Activated CD8-positive, alpha-beta memory T cell treated with anti-CD3 and anti-CD28 coated beads for 4 hours (primary cell): ENCODE measurements around the gene TSTD1.

Experiments
- DNase-seq, 2 donors: peaks; one replicate each; pipeline ENCODE4 v3.0.0-alpha.2; 2020; ENCODE audit warnings: low read depth in 2 of 2

Gene TSTD1, protein sequence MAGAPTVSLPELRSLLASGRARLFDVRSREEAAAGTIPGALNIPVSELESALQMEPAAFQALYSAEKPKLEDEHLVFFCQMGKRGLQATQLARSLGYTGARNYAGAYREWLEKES

DNA sequence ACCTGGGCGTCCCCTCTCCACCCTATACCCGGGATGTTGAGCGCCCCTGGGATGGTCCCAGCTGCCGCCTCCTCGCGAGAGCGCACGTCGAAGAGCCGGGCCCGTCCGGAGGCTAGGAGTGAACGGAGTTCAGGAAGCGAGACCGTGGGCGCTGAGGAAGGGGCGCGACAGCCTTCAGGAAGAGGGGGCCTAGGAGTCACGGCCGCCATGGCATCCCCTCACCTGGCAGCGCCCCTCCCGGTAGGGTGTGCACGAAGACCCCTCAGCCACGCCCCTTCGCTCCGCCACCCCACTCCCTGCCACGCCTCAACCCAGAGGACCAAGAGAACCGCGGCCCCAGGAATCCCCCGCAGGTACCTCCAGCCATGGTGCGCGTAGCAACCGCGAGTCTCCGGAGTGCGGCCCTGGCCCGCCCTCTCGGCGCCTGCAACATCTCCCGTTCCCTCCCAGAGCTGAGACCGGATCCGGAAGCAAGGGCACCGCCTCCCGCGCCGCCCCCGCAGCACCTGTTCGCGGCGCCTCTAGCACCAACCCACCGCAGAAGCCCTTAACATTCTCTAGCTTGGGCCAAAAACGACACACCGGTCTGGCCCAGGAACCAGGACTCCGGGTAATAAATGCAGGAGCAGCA, at the start of gene TSTD1:
TSS of gene TSTD1 (minus strand) at position 442 of the 631 bp plus-strand sequence. CDS start at position 367, 75 bp downstream.
- peak; percentile 73 to 75 for DNase-seq

DNA sequence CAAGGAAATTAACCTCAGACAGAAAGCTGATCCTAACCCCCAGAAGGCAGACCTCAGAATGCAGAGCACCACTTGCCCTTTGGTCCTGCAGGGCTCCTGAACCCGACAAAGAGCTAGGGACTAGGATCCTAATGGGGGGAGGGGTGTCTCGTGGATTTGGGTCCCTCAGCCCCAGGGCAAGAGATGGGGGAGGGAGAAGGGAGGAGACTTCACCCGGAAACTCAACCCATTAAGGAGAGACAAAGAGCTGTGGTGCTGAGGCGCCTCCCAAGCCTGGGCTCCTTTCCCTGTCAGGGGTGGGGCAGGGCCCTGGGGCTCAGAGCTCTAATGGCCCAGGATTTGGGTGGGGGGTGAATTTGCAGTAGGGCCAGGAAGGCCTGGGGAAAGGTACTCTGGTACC, 47.7 kb upstream of the TSTD1 start:
- DNase-seq, result no peak

DNA sequence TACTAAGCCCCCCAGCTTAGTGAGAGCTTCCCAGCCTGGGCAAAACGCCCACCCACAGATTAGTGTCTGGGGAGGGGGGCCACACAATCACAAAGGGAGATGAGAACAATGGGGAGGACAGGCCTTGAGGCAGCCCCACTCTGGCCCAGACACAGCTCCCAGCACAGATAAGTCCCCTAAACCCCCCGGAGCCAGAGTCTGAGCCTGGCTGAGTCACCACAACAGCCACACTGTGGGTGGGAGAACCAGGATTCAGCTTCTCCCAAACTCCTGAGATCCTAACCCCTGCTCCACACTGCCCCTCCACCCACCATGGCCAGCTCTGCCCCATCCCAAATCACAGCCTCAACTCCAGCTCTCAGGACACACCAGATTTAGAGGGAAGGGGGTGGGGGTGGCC, 46.4 kb upstream of the TSTD1 start:
- DNase-seq, result no peak

DNA sequence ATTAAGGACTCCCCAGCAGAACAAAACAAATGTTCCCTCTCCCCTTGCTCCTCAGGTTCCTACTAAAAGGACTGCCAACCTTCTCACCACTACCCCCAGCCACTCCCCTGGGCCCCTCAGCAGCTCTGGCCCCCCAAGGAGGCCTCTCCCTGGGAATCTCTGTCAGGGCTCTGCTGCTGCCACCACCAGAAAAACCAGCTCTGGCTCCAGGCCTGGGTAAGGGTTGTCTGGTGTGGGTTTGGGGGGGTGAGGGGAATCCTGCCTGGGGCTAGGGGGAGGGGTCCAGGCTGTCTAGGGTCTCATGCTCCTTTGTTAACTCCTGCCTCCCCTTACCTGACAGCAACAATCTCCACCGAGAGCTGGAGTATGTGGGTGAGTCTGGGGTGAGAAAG, 45.8 kb upstream of the TSTD1 start:
- DNase-seq, result no peak

DNA sequence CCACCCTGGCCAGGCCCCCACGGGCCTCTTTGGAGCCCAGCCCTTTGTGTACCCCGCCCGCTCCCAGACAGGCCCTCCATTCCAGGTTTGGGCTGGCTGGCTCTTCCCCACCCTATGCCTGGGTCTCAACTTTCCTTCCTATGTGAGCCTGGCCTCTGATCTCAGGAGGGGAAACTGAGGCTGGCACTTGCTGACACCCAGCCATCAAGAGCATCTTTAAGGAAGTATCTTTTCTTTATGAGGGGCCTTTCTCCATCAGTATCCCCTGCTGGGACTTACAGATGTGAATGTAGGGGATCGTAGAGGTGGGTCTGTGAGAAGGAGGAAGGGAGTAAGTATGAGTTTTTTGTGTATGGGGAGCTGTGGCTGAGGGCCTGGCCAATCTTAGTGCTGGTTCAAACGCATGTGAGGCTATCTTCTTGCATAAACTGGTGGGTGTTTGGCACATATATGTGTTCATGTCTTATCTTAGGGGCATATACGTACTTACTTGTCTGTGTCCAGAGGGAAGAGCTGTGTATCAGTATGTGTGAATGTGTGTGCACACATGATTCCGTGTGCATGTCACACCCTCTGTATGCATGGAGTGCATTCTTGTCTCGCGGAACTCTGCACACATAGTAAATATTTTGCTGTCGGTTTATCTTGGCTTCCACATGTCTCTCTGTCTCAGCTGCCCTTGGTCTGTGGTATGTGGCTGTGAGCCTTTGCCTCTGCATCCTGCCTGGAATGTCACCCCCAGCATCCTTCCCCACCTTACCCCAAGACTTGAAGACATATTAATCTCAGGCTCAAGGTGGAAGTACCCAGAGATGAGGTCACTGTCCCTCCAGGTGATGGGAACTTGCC, 45.2 kb upstream of the TSTD1 start:
- DNase-seq, result no peak

DNA sequence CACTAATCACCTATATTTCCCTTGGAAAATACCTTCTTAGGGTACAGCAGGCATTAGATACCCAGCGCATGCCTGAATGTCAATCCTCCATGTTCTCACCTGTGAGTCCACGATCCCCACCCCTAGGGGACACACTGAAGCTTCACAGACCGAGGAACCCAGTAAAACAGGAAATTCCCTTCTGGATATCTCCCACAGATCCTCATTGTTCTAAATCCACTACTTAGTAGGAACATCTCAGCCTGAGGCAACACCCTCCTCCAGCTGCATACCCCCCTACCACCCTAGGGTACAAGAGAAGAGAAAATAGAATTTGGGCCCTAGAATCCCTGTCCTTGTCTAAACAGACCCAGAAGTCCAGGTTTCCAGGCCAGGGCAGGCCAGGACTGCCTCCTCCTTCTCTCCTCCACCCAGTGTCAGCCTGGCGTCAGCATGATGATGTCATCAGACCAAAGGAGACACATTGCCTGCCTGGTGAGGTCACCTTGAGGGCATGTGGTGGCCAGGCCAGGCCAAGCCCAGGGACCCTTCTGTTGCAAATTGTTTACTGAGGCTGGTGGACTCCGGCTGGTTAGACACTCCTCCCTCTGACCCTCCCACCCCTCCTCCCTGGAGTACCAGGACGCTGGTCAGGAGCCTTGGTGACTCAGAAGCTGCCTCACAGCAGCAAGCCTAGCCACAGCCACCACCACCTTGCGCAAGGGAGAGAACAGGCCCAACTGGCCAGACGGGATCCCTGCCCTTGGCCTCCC, 44.4 kb upstream of the TSTD1 start:
- DNase-seq, result no peak

DNA sequence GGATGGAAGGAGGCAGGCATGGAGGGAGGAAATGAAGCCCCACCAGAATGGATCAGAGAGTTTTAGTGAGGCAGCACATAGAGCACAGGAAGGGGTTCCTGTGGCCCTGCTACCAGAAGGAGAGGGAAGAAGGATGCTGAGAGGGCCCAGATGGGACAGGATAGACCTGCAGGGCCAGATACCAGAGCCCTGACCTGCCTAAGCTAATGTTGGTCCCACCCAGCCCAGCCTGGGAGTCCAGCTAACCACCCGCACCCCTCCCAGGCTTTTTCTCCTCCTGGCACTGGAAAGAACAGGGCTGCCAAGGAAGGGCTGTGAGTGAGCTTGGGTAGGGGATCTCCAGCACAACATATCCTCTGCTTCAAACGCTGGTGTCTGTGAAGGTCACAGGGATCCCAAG, 43.7 kb upstream of the TSTD1 start:
- no peak for DNase-seq

DNA sequence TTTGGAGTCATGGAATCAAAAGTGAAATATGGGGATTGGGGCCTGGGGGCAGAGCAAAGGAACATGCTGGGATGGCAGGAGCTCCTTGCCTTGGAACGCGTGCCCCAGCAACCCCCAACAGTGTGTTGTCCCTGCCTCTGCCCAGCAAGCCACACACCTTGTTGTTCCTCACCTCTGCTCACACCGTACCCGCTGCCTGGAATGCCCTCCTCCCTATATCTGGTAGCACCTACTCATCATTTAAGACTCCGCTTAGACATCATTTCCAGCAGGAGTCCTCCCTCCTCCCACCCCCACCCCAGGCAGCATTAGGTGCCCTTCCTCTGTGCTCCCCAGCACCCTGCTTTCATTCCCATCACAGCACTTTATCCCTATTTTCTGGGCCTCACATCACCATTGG, 42.8 kb upstream of the TSTD1 start:
- DNase-seq, result no peak

DNA sequence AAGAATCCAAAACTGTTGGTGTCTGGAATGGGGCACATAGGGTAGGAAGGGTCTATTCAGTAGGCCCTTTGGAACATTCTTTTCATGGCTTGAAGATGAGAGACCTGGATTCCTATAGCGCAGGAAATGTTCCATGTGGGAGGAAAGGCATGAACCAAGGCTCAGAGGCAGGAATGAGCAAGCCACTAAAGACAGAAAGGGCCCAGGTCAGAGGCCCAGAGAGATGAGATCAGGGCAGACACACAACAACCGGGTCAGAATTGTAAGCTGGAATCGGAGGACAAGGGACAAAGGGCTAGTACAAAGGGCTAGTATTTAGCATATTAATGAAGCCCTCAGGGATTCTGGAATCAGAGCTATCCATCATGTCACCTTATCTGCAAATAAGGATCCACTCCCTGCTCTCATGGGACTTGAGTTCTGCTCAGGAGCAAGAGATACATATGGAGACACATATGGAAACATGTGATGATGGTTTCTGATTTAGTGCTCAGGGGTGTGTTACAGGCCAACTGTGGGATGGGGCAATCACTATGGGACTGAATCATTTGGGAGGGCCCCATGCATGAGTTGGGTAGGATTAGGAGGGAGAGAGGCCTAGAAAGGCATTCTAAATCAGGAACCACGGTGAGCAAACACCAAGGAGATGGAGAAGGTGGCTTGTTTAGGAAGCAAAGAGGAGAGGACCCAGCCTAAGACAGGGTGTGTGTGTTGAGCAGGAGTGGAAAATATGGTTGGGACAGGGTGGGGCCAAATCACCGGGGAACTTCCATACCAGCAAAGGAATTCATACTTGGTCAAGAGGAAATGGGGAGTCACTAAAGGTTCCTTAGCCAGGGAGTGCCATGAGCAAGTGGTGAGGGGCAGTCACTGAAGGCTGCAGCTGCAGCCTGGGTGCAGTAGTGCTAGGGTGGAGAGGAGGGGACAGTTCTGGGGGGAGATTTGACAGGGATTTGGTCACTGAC, 42.0 kb upstream of the TSTD1 start:
- no peak for DNase-seq

DNA sequence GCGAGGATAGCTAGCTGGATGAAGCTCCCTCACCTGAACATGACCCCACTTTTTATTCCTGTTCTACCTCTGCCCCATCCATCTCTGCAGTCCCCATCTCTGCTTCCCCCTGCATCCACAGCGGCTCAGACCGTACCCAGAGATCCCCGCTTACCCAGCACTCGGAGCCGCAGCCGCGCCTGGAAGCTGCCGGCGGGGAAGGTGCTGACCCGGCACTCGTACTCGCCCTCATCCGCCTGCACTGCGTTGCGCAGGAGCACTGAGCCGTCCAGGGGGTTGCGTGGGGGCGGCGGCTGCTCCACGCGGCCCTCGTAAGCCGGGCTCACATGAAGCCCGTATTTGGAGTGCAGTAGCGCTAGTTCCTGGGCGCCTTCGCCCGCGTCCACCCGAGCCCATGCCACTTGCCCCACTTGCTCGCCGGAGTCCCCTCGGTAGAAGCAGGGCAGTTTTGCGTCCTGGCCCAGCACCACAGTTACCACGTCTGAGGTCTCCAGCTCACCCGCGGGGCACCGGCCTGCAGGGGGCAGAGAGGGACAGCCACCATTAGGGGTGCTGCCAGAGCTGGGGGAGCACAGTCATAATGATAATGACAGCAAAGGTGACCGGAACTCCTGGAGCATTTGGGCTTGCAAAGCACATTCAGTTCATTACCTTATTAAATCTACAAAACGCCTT, 40.8 kb upstream of the TSTD1 start:
- no peak for DNase-seq

DNA sequence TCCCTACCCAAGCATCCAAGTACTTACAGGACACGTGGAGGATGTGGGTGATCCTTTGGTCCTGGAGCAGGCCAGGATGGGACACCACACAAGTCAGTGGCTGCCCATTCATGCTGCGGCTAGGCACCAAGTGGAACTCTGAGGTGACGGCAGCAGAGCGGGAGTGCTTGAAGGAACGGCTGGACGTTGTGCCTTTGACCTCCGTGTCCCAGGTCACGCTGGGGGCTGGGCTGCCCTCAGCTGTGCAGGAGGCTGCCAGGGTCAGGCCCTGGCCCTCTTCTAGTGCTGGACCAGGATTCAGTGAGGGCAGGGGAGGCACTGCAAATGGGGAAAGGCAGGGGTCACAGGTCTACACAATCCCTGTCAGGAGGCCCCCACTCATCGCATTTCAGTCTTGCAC, 38.7 kb upstream of the TSTD1 start:
- DNase-seq, result no peak

DNA sequence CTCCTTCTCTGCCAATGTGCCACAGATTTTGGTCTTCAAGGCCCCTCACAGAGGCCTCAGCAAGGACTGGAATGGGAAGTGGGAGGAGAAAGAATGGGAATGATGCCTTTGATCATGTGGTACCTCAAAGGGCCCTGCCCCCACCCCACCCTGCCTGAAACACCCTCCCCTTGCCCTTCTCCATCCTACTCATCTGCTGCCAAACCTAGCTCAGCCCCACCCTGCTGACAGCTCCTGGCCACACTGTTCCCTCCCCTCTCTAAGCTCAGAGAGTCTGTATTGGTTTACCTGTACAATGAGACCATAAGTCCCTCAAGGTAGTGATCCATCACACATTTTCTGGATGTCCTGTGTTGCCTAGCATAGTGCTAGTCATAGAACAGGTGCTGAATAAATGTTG, 37.6 kb upstream of the TSTD1 start:
- DNase-seq, result no peak

DNA sequence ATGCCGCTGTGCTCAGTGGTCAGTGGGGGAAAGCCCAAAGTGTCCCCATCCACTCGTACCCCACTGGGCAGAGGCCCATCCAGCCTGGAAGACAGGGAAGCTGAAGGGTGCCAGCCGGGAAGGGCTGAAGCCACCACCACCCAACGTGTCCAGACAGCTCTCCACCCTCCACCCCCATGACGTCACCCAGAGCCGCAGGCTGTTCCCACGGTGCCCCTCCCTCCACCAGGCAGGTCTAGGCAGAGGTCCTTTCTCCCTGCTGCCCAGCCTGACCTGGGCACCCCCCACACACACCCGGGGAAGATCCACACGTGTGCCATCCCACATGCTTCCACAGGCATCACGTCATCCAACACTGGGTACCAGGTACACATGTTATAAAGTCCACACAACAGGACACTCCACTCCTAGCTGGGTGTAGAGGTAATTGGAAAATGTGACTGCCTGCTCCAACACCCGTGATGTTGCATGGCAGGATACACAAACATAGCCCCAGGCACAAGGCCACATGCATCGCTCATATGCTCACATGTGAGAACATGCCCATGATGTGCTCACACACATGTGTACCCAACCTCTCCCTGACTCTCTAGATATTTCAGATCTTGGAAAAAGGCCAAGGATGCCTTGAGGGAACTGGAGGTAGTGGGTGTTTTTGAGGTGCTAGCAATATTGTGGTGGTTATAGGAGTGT, 36.1 kb upstream of the TSTD1 start:
- DNase-seq, result no peak

DNA sequence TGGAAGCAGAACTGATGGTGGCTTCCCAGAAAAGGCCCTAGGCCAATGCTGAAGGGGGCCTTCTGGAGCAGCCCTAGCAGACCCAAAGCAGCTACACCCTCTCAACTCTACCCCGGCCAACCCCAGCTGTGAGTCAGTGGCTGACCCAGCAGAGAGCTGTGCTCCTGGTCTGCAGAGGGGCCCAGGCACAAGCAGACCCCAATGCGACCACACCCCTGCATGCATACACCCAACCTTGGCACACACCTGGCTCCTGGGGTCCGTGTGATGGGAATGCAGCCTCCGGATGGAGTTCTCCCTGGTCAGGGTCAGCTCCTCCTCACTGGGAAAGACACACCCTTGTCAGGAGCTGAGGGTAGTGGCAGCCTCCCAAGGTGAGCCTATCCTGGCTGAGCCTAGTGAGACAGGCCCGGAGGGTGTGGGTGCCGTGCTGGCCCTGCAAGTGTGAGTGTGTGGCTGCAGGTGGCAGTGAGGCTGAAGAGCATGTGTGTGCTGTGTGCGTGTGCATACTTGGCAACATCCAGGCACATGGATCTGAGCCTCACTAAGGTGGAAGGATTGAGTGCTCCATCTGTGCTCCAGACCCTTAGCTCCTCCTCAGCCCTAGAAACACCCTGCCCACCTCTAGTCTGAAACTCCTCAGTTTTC, 34.8 kb upstream of the TSTD1 start:
- DNase-seq, result no peak

DNA sequence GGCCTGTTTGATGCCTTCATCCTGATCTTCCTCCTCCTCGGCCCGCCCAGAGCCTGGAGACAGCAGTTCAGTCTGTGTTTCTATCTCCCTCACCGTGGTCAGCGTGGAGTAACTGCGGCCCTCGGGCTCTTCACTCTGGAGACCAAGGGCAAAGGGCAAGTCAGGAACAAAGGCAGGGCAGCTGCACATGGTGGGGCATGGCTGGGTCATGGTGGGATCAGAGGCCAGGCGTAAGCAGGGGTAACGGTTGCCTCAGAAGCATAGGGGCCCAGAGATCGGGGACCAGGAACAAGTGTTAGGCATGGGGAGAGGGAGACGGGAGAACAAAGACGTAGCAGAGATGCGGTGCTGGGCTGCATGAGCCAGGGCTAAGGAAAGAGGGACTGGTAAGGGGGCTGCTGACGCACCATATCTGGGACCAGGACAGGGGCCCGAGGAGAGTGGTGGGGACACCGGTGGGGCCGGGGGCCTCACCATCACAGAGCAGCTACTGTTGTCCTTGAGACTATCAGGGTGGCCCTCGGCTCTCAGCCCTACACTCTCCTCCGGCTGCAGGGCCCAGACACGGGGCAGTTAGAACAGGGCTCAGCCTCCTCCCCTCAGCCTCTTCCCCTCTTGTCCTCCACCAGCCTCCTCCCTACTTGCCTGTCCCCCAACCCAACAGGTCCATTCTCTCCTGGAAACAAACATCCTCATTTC, 34.1 kb upstream of the TSTD1 start:
- no peak for DNase-seq

DNA sequence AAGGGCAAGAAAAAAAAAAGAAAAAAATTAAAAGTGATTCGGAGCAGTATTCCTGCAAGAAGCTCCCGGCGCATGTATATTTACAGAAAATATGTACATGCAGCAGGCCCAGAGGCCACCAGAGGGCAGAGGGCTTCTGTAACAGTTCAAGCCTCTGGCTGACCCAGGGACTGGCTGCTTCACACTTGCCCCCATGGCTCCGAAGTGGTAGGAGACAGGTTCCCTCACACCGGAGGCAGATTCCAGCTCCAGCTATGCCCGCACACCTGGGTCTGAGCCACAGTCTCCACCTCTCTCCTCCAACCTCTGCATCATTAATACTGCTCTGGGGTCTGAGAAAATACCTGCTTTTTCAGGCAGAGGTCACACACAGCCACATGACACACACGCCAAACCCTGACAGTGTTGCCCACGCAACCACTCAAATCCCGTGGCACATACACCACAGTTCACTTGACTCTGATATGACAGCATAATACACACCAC, 33.2 kb upstream of the TSTD1 start:
- peak in 1 of 2 donors; percentile 23 for DNase-seq

DNA sequence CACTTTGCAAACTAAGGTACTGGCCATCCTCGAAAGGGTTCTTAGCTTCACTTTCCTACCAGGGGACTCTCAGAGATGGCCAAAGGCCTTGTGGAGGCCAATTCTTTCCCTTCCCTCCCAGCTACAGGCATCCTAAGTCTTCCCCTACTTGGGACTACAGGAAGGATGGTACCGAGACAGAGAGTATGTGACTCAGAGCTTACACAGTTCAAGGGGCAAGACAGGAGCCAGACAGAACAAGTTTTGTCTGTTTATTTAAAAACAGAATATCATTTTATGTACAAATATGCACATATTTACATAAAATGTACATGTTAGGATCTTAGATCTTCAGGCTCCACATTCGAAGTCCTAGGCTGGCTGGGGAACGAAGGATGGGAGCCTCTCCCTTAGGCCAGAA, 32.0 kb upstream of the TSTD1 start:
- no peak for DNase-seq

DNA sequence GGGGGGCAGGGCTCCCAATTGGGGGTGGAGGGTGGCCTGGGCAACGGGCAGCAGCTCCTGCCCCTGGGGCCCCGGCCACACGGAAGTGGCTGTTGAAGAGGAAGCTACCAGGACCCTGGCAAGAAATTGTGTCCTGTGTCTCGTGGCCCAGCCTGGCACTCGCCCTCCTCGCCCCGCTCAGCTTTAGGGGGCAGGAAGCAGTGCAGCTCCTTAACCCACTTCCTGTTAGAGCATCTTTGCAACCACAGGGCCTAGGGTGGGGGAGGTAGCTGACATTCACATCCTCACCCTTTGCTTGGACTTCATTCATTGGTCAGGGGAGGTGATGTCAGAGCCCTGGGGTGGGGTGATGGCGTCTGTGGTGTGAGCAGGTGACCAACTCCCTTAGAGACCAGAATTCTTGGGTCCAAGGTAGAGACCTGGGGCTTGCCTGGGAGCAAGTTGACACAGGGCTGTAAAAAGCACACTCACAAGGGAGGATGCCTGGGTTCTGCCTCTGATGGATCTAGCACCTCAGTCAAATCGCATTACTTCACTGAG, 31.0 kb upstream of the TSTD1 start, which contains the start of gene ARHGAP30:
TSS of gene ARHGAP30 (minus strand) at position 161 of the 540 bp plus-strand sequence. CDS start 267 bp downstream, outside the sequence.
- peak; percentile 63 to 76 for DNase-seq
